Activated naive CD4-positive, alpha-beta T cell treated with anti-CD3 and anti-CD28 coated beads for 36 hours (primary cell): ENCODE results near the gene LTBP2. TPM values are rescaled to one million over a fixed set of nuclear protein-coding genes. Genes with fewer than 3 reads are reported as not detected.

Experiments used
- CTCF ChIA-PET: fragments of 350-600 bp; sonication (Branson Sonifier 250); formaldehyde crosslinking; loops from one replicate; lab custom pipeline; 2021; ENCODE audit warnings: antibody characterized with exemption; lab: Charles Lee
- DNase-seq: peaks from one replicate; pipeline ENCODE4 v3.0.0-alpha.2; 2020
- H3K27ac Mint-ChIP-seq: one replicate; pipeline ENCODE4 v1.8.0; 2021; ENCODE audit warnings: mild to moderate bottlenecking, mixed read lengths
- H3K27me3 Mint-ChIP-seq: one replicate; pipeline ENCODE4 v1.8.0; 2021; ENCODE audit warnings: low read depth, mixed read lengths
- H3K36me3 Mint-ChIP-seq: one replicate; pipeline ENCODE4 v1.8.0; 2021; ENCODE audit warnings: low read depth, mixed read lengths
- H3K4me1 Mint-ChIP-seq: one replicate; pipeline ENCODE4 v1.8.0; 2021; ENCODE audit warnings: low read depth, mixed read lengths
- H3K4me3 Mint-ChIP-seq: one replicate; pipeline ENCODE4 v1.8.0; 2021; ENCODE audit warnings: mild to moderate bottlenecking, moderate library complexity, mixed read lengths
- H3K9me3 Mint-ChIP-seq: one replicate; pipeline ENCODE4 v1.8.0; 2021; ENCODE audit warnings: mixed read lengths
- intact Hi-C: fragments of 100-400 bp; cut with micrococcal nuclease; formaldehyde crosslinking; loops from one replicate; pipeline ENCODE4 v1.15.1; 2023
- total RNA-seq, 2 experiments: library from RNA; stranded (reverse); gene quantifications; one replicate each; pipeline ENCODE4 v1.2.3, GENCODE V29; 2021

The LTBP2 gene
- total RNA-seq, 2 experiments from 2014 or later = 0.32 to 0.55 TPM

- no peaks in the 10 kb centered on the region for H3K9me3 Mint-ChIP-seq
- H3K36me3 Mint-ChIP-seq = no peaks in the 10 kb centered on the region
- H3K4me3 Mint-ChIP-seq = no peak overlapping the region
- DNase-seq = no peak
- CTCF ChIA-PET = interaction anchor here (0.9 to 1.5 kb wide), 2 partner anchors 9 to 36 kb away, joined by 3 to 4 read pairs; no protein-coding TSS in a partner anchor
- H3K27me3 Mint-ChIP-seq = peaks cover 11% of the 10 kb centered on the region
- H3K27ac Mint-ChIP-seq = peak overlapping the region; percentile 87
- peaks cover 26% of the 10 kb centered on the region for H3K4me1 Mint-ChIP-seq
- intact Hi-C loops = loop anchor here (1.0 to 5.0 kb wide), 3 partner anchors 7 to 811 kb away; a partner anchor contains a TSS
These were observed 39.2 kb downstream of the LTBP2 start for GRCh38 chr14:74572726-74573301.

GRCh38 chr14:74571901-74572725 lies 39.9 kb downstream of the LTBP2 start:
- intact Hi-C loops = loop anchor here (1.0 to 5.0 kb wide), 3 partner anchors 8 to 810 kb away; a partner anchor contains a TSS
- peak overlapping the region; percentile 87 for H3K27ac Mint-ChIP-seq
- CTCF ChIA-PET = interaction anchor here (0.5 to 1.3 kb wide), 4 partner anchors 9 to 289 kb away, joined by 3 to 6 read pairs (median 4); no protein-coding TSS in a partner anchor
- H3K36me3 Mint-ChIP-seq = no peaks in the 10 kb centered on the region
- H3K4me1 Mint-ChIP-seq = peaks cover 26% of the 10 kb centered on the region
- DNase-seq = peak; percentile 54
- H3K27me3 Mint-ChIP-seq = peaks cover 11% of the 10 kb centered on the region
- no peaks in the 10 kb centered on the region for H3K9me3 Mint-ChIP-seq
- H3K4me3 Mint-ChIP-seq = peak overlapping the region; percentile 39

- Mint-ChIP-seq H3K36me3 (no peaks in the 10 kb centered on the region), H3K9me3 (no peaks in the 10 kb centered on the region), H3K27me3 (peaks cover 10% of the 10 kb centered on the region), H3K4me1 (peaks cover 26% of the 10 kb centered on the region), H3K4me3 (no peak overlapping the region), H3K27ac (no peak overlapping the region)
- DNase-seq = no peak
- intact Hi-C loops = loop anchor here (5.0 kb wide), 1 partner anchor 809 kb away; a partner anchor contains a TSS
- CTCF ChIA-PET = interaction anchor here (0.5 to 1.3 kb wide), 3 partner anchors 27 to 290 kb away, joined by 3 to 6 read pairs (median 4); no protein-coding TSS in a partner anchor
These were observed 40.6 kb downstream of the LTBP2 start for GRCh38 chr14:74571441-74571841.

GRCh38 chr14:74570696-74571095 lies 41.3 kb downstream of the LTBP2 start:
- Mint-ChIP-seq H3K36me3 (no peaks in the 10 kb centered on the region), H3K4me1 (peaks cover 26% of the 10 kb centered on the region), H3K9me3 (no peaks in the 10 kb centered on the region), H3K27ac (no peak overlapping the region), H3K4me3 (no peak overlapping the region), H3K27me3 (peaks cover 10% of the 10 kb centered on the region)
- intact Hi-C loops = loop anchor here (5.0 kb wide), 1 partner anchor 808 kb away; a partner anchor contains a TSS
- CTCF ChIA-PET = interaction anchor here (1.3 kb wide), 1 partner anchor 38 kb away, joined by 6 read pairs; no protein-coding TSS in a partner anchor
- no peak for DNase-seq

DNA sequence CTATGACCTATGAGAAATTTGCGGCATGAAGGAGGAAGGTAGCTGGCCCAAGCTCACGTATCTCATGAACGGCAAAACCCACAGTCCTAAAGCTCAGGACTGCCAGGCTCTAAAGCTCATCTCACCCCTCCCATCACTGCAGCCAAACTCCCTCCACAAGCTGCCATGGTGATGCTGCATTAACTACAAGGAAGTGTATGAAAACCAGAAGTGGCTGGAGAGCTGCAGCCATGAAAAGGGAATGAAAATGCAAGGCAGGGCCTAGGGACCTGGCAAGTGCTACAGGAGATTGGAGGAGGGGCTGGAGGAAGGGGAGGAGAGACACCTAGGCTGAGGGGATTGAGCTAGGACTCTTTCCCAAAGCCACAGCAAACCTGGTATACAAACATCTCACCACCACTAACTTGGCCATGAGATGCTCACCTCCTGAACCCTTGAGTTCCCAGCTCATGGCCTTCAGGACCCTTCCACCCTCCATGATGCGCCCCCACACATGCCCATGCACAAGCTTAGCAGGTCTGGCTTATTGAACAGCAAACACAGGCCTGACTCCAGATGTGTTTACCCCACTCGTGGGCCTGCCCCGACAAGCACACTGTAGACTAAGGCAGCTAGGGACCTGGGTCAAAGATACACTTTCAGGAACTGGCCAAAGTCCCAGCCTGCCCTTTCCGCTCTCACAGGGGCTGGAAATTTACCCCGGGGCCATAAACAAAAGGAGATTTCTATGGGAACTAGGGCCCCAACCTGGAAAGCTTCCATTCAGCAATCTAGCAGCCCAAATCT lies 42.0 kb downstream of the LTBP2 start:
- CTCF ChIA-PET = interaction anchor here (0.6 to 1.0 kb wide), 2 partner anchors 29 to 669 kb away, joined by 3 to 5 read pairs; no protein-coding TSS in a partner anchor
- intact Hi-C loops = loop anchor here (5.0 kb wide), 1 partner anchor 808 kb away; a partner anchor contains a TSS
- Mint-ChIP-seq H3K4me1 (peaks cover 26% of the 10 kb centered on the region), H3K9me3 (no peaks in the 10 kb centered on the region), H3K4me3 (no peak overlapping the region), H3K36me3 (no peaks in the 10 kb centered on the region), H3K27ac (no peak overlapping the region), H3K27me3 (peaks cover 10% of the 10 kb centered on the region)
- no peak for DNase-seq

DNA sequence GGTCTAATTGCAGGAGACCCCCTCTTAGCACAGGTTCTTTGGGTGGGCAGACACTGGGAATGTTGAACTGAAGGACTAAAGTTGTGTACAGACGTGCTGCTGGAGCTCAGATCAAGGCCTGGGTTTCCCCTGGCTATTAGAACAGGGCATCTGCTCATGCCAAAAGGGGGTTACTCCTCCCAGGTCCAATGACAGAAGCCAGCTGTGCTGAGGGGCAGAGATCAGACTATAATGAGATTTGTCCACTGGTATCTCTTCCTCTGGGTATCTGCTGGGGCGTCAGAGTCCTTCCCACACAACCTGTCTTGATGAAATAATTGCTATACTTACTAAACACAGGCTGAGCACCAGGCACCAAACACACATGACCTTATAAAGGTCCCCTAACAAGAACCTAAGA lies 42.6 kb downstream of the LTBP2 start:
- no peaks in the 10 kb centered on the region for H3K9me3 Mint-ChIP-seq
- intact Hi-C loops = no loop called here
- no peak for DNase-seq
- no peaks in the 10 kb centered on the region for H3K36me3 Mint-ChIP-seq
- peaks cover 26% of the 10 kb centered on the region for H3K4me1 Mint-ChIP-seq
- no peak overlapping the region for H3K27ac Mint-ChIP-seq
- CTCF ChIA-PET = interaction anchor here (0.6 to 1.0 kb wide), 2 partner anchors 29 to 670 kb away, joined by 3 to 5 read pairs; no protein-coding TSS in a partner anchor
- peaks cover 10% of the 10 kb centered on the region for H3K27me3 Mint-ChIP-seq
- H3K4me3 Mint-ChIP-seq = no peak overlapping the region

DNA sequence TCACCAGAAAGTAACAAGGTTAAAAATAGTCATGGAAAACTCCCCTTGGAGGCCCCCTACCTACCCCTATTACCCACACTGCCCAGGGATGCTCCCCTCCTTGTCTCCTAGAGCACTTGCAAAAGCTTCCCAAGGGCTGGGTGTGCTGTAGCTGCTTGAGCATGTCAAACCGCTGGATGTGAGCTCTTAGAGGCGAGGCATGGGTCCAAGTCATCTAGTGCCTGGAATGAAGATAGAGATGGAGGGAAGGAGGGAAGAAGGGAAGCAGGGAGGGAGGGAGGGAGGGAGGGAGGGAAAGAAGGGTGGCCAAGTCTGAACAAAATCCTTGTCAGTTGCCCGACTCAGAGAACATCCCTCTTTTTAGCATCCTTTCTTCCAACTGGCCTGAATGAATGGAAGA lies 43.1 kb downstream of the LTBP2 start:
- no peaks in the 10 kb centered on the region for H3K9me3 Mint-ChIP-seq
- peaks cover 7% of the 10 kb centered on the region for H3K27me3 Mint-ChIP-seq
- intact Hi-C loops = no loop called here
- H3K36me3 Mint-ChIP-seq = no peaks in the 10 kb centered on the region
- CTCF ChIA-PET = no interaction called here
- H3K27ac Mint-ChIP-seq = no peak overlapping the region
- no peak for DNase-seq
- H3K4me3 Mint-ChIP-seq = no peak overlapping the region
- H3K4me1 Mint-ChIP-seq = peaks cover 23% of the 10 kb centered on the region

- Mint-ChIP-seq H3K27me3 (peaks cover 7% of the 10 kb centered on the region), H3K36me3 (no peaks in the 10 kb centered on the region), H3K4me1 (peaks cover 19% of the 10 kb centered on the region), H3K27ac (no peak overlapping the region), H3K9me3 (no peaks in the 10 kb centered on the region), H3K4me3 (no peak overlapping the region)
- no peak for DNase-seq
- CTCF ChIA-PET = no interaction called here
- intact Hi-C loops = no loop called here
These were observed 43.7 kb downstream of the LTBP2 start for GRCh38 chr14:74568380-74568649.

GRCh38 chr14:74567646-74568379 lies 44.2 kb downstream of the LTBP2 start:
- no peak overlapping the region for H3K4me3 Mint-ChIP-seq
- H3K4me1 Mint-ChIP-seq = peaks cover 16% of the 10 kb centered on the region
- CTCF ChIA-PET = interaction anchor here (1.4 kb wide), 1 partner anchor 41 kb away, joined by 4 read pairs; no protein-coding TSS in a partner anchor
- intact Hi-C loops = no loop called here
- peaks cover 7% of the 10 kb centered on the region for H3K27me3 Mint-ChIP-seq
- no peaks in the 10 kb centered on the region for H3K9me3 Mint-ChIP-seq
- H3K27ac Mint-ChIP-seq = no peak overlapping the region
- no peaks in the 10 kb centered on the region for H3K36me3 Mint-ChIP-seq
- DNase-seq = no peak

DNA sequence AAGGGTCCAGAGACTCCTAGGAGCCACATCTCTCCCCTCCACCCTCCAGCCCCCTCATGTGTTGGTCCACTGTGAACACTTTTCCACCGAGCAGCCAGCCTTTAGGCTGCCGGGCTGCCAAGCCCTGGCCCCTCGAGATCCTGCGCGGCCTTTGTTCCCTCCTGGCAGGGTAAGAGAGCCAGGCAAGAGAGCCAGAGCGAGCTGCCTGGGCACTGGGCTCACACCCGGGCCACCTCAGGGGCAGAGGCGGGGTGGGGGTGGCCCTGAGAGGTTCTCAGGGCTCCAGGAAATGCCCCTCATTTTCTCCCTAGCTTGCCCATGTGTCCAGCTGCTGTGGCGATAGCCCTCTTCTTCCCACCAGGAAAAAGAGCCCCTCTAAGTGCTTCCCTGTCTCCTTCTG lies 44.8 kb downstream of the LTBP2 start:
- H3K9me3 Mint-ChIP-seq = no peaks in the 10 kb centered on the region
- peaks cover 10% of the 10 kb centered on the region for H3K4me1 Mint-ChIP-seq
- no peaks in the 10 kb centered on the region for H3K36me3 Mint-ChIP-seq
- CTCF ChIA-PET = interaction anchor here (1.4 kb wide), 1 partner anchor 42 kb away, joined by 4 read pairs; no protein-coding TSS in a partner anchor
- no peak for DNase-seq
- H3K27ac Mint-ChIP-seq = no peak overlapping the region
- H3K4me3 Mint-ChIP-seq = no peak overlapping the region
- peaks cover 4% of the 10 kb centered on the region for H3K27me3 Mint-ChIP-seq
- intact Hi-C loops = no loop called here
